ENCODE data around the gene SMIM21. TPM values are rescaled to one million over a fixed set of nuclear protein-coding genes. Genes with fewer than 3 reads are reported as not detected.

SMIM21 gene
- total RNA-seq, 1 experiment from 2014 or later = not detected

DNA sequence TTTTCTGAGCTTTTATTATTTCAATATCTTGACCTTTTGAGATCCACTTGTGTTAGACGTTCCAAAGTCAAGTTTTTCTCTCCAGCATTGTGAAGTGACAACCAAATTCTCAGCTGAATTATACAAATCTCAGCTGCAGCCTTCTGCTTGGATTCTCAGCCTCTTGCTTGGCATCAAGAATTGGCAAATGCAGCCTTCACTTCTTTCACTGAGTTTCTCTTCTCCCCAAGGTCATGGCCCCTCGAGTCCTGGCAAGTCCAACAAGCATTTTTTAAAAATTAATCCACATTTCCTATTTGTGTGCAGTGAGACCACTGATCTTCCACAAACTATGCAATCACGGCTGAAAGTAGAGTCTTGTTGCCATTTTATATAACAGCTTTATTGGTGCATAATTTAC lies 23.4 kb upstream of the SMIM21 start:
- DNase-seq = no peak
- Histone ChIP-seq H3K36me3 (replicated peaks; ENCODE audit: control insufficient read depth, insufficient read depth, low read length) (no peaks in the 10 kb centered on the region), H3K27me3 (ENCODE audit: control insufficient read depth, insufficient read depth, low read length) (peaks cover 20% of the 10 kb centered on the region), H3K4me3 (ENCODE audit: insufficient read depth, low read depth, low read length) (no peak overlapping the region)

GRCh38 chr18:75441896-75442295 lies 14.4 kb upstream of the SMIM21 start:
- Histone ChIP-seq H3K27me3 (ENCODE audit: control insufficient read depth, insufficient read depth, low read length) (no peaks in the 10 kb centered on the region), H3K36me3 (replicated peaks; ENCODE audit: control insufficient read depth, insufficient read depth, low read length) (no peaks in the 10 kb centered on the region), H3K4me3 (ENCODE audit: insufficient read depth, low read depth, low read length) (no peak overlapping the region)
- no peak for DNase-seq

- Histone ChIP-seq H3K27me3 (ENCODE audit: control insufficient read depth, insufficient read depth, low read length) (no peaks in the 10 kb centered on the region), H3K36me3 (replicated peaks; ENCODE audit: control insufficient read depth, insufficient read depth, low read length) (no peaks in the 10 kb centered on the region), H3K4me3 (ENCODE audit: insufficient read depth, low read depth, low read length) (no peak overlapping the region)
- no peak for DNase-seq
Measured at GRCh38 chr18:75439348-75439747, 11.8 kb upstream of the SMIM21 start.

GRCh38 chr18:75438891-75439290 lies 11.4 kb upstream of the SMIM21 start:
- H3K36me3 ChIP-seq (replicated peaks; ENCODE audit: control insufficient read depth, insufficient read depth, low read length) = no peaks in the 10 kb centered on the region
- no peaks in the 10 kb centered on the region for H3K27me3 ChIP-seq (ENCODE audit: control insufficient read depth, insufficient read depth, low read length)
- H3K4me3 ChIP-seq (ENCODE audit: insufficient read depth, low read depth, low read length) = no peak overlapping the region
- DNase-seq = no peak

GRCh38 chr18:75437979-75438378 lies 10.5 kb upstream of the SMIM21 start:
- Histone ChIP-seq H3K36me3 (replicated peaks; ENCODE audit: control insufficient read depth, insufficient read depth, low read length) (no peaks in the 10 kb centered on the region), H3K4me3 (ENCODE audit: insufficient read depth, low read depth, low read length) (no peak overlapping the region), H3K27me3 (ENCODE audit: control insufficient read depth, insufficient read depth, low read length) (no peaks in the 10 kb centered on the region)
- no peak for DNase-seq

GRCh38 chr18:75433098-75433497 lies 5.6 kb upstream of the SMIM21 start:
- no peak overlapping the region for H3K4me3 ChIP-seq (ENCODE audit: insufficient read depth, low read depth, low read length)
- no peaks in the 10 kb centered on the region for H3K27me3 ChIP-seq (ENCODE audit: control insufficient read depth, insufficient read depth, low read length)
- DNase-seq = peak; percentile 31

GRCh38 chr18:75429975-75430374 lies 2.5 kb upstream of the SMIM21 start:
- no peak for DNase-seq
- H3K27me3 ChIP-seq (ENCODE audit: control insufficient read depth, insufficient read depth, low read length) = no peaks in the 10 kb centered on the region
- no peaks in the 10 kb centered on the region for H3K36me3 ChIP-seq (replicated peaks; ENCODE audit: control insufficient read depth, insufficient read depth, low read length)
- H3K4me3 ChIP-seq (ENCODE audit: insufficient read depth, low read depth, low read length) = no peak overlapping the region

More at GRCh38 chr18:75433098-75433497, 5.6 kb upstream of the SMIM21 start:
- H3K36me3 ChIP-seq (replicated peaks; ENCODE audit: control insufficient read depth, insufficient read depth, low read length) = no peaks in the 10 kb centered on the region

DNA sequence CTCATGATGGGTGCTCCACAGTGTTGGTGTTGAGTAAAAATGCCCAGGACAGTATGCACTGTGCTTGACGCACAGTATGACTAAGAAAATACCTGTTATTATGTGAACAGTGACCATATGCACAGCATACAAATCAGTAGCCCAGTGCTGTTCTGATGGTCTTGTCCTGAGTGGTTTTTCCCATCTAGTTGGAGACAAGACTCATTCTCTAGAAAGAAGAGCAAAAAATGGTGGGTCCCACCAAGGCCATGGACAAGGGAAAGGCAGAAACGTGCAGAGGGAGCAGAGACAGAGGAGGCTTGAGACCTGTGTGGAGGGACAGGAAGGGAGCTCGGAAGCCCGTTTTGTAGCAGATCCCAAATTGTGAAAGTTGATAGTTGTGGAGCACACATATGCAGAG lies 987 bp upstream of the SMIM21 start:
- no peaks in the 10 kb centered on the region for H3K36me3 ChIP-seq (replicated peaks; ENCODE audit: control insufficient read depth, insufficient read depth, low read length)
- H3K27me3 ChIP-seq (ENCODE audit: control insufficient read depth, insufficient read depth, low read length) = no peaks in the 10 kb centered on the region
- no peak overlapping the region for H3K4me3 ChIP-seq (ENCODE audit: insufficient read depth, low read depth, low read length)
- DNase-seq = no peak

DNA sequence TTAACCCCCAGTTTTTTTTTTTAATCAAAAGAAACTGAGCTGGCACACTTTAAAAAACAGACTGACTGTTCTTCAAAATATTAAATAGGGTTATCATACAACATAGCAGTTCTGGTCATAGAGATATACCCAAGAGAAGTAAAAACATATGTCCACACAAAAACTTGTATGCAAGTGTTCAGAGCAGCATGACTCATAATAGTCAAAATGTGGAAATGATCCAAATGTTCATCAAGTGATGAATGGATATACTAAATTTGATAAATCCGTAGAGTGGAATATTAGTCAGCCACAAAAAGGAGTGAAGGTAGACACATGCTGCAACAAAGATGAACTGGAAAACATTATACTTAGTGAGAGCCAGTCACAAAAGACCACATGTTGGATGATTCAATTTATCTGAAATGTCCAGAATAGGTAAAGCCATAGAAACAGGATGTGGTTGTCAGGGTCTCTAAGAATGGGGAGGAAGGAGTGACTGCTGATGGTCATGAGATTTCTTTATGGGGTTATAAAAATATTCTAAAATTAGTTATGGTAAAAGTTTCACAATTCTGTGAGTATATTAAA lies 5.1 kb downstream of the SMIM21 start:
- H3K27me3 ChIP-seq (ENCODE audit: control insufficient read depth, insufficient read depth, low read length) = no peaks in the 10 kb centered on the region
- no peak overlapping the region for H3K4me3 ChIP-seq (ENCODE audit: insufficient read depth, low read depth, low read length)
- no peaks in the 10 kb centered on the region for H3K36me3 ChIP-seq (replicated peaks; ENCODE audit: control insufficient read depth, insufficient read depth, low read length)
- DNase-seq = no peak

- Histone ChIP-seq H3K4me3 (ENCODE audit: insufficient read depth, low read depth, low read length) (no peak overlapping the region), H3K27me3 (ENCODE audit: control insufficient read depth, insufficient read depth, low read length) (no peaks in the 10 kb centered on the region), H3K36me3 (replicated peaks; ENCODE audit: control insufficient read depth, insufficient read depth, low read length) (no peaks in the 10 kb centered on the region)
- no peak for DNase-seq
Measured at GRCh38 chr18:75421656-75422055, 5.8 kb downstream of the SMIM21 start.

- H3K36me3 ChIP-seq (replicated peaks; ENCODE audit: control insufficient read depth, insufficient read depth, low read length) = no peaks in the 10 kb centered on the region
- no peak overlapping the region for H3K4me3 ChIP-seq (ENCODE audit: insufficient read depth, low read depth, low read length)
- no peak for DNase-seq
- H3K27me3 ChIP-seq (ENCODE audit: control insufficient read depth, insufficient read depth, low read length) = no peaks in the 10 kb centered on the region
Measured at GRCh38 chr18:75418293-75419005, 9.1 kb downstream of the SMIM21 start.

GRCh38 chr18:75410611-75411010 lies 16.9 kb downstream of the SMIM21 start:
- Histone ChIP-seq H3K27me3 (ENCODE audit: control insufficient read depth, insufficient read depth, low read length) (no peaks in the 10 kb centered on the region), H3K4me3 (ENCODE audit: insufficient read depth, low read depth, low read length) (no peak overlapping the region), H3K36me3 (replicated peaks; ENCODE audit: control insufficient read depth, insufficient read depth, low read length) (no peaks in the 10 kb centered on the region)
- DNase-seq = no peak

DNA sequence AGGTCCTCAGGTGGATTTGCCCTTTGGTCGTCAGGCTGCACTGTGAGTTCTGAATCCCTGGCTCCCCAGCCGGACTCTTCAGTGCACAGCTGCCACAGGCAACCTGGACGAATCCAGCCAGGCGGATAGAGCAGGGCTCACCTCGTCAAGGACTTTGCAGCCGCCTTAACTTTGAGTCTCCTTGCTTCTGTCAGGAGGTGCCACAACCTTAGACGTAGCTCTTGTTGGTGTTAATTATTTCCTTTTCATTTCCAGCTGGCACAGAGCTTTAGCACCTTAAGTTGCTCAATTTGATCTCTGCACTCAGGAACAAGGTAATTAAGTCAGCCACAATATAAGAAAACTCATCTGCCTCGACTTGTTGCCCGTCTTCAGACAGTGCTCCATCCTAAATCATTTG lies 17.7 kb downstream of the SMIM21 start:
- H3K27me3 ChIP-seq (ENCODE audit: control insufficient read depth, insufficient read depth, low read length) = no peaks in the 10 kb centered on the region
- DNase-seq = no peak
- H3K4me3 ChIP-seq (ENCODE audit: insufficient read depth, low read depth, low read length) = no peak overlapping the region
- H3K36me3 ChIP-seq (replicated peaks; ENCODE audit: control insufficient read depth, insufficient read depth, low read length) = no peaks in the 10 kb centered on the region

DNA sequence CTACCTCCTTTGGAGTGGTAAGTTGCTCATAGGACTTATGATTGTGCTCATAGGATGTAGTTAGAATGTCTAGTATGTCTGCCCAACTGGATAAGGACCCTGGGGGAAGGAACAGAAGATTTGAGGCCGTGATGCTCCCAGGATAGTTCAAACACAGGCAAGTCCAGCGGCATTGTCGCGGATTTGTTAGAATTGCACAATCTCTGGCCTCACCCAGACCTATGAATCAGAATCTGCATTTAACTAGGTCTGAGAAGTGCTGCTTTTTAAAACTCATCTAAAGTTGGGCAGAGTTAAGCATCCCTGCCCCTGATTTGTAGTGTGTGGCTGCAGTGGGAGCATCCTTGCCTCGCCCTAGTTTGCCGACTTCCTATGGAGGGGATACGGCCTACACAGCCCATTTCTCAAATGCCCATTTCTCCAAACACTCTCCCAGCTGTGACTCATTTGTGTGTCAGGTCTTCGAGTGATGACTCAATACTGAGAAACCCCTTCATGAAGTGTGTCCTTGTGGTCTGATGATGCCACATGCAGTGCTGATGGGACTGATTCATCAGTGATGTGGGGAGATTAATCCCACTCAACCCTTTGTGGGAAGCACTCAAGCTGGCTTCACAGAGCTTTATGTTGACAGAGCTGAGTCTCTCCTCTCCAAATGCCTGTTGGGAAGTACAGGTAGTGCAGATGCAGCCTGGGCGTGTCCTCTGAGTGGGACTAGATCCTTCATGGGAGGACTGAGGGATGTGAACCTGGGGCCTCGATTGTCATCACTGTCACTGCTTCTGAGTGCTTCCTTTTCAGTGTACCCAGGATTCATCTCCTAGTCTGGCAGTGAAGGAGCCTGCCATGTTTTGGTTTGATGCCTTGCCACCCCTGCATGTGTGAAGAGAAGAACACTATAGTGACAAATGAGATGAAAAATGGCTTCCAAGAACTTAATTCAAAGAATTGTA lies 18.7 kb downstream of the SMIM21 start:
- DNase-seq = no peak
- no peak overlapping the region for H3K4me3 ChIP-seq (ENCODE audit: insufficient read depth, low read depth, low read length)
- no peaks in the 10 kb centered on the region for H3K36me3 ChIP-seq (replicated peaks; ENCODE audit: control insufficient read depth, insufficient read depth, low read length)

More for the DNA sequence above, 18.7 kb downstream of the SMIM21 start:
- no peaks in the 10 kb centered on the region for H3K27me3 ChIP-seq (ENCODE audit: control insufficient read depth, insufficient read depth, low read length)

All from H7 (cell line).